ENCODE data around the gene MMRN2. TPM values are rescaled to one million over a fixed set of nuclear protein-coding genes. Genes with fewer than 3 reads are reported as not detected.
A peak's percentile ranks its signal among the peaks of the same experiment; 100 is the strongest.

MMRN2 gene
- total RNA-seq, 1 donor from 2014 or later, result 86.3 TPM

- intact Hi-C loops (cut with DNase I), result loop anchor here (10.0 kb wide), 1 partner anchor 204 kb away; no protein-coding TSS in a partner anchor
Measured at GRCh38 chr10:86898511-86898910, 58.9 kb downstream of the MMRN2 start.

GRCh38 chr10:86889997-86890396, 67.4 kb downstream of the MMRN2 start:
- DNase-seq, result no peak
- Histone ChIP-seq H3K9me3 (no peaks in the 10 kb centered on the region), H3K27ac (no peak overlapping the region), H3K4me1 (no peaks in the 10 kb centered on the region), H3K27me3 (no peaks in the 10 kb centered on the region), H3K36me3 (peaks cover 6% of the 10 kb centered on the region), H3K4me3 (no peak overlapping the region)
- no peak for ATAC-seq
- no peak for TF ChIP-seq CTCF (IDR thresholded peaks at IDR 0.05)
- intact Hi-C loops (cut with DNase I), result loop anchor here (10.0 kb wide), 1 partner anchor 195 kb away; no protein-coding TSS in a partner anchor

More at GRCh38 chr10:86898511-86898910, 58.9 kb downstream of the MMRN2 start:
- Histone ChIP-seq H3K27me3 (no peaks in the 10 kb centered on the region), H3K9me3 (no peaks in the 10 kb centered on the region), H3K36me3 (peaks cover 6% of the 10 kb centered on the region), H3K4me3 (no peak overlapping the region), H3K27ac (no peak overlapping the region), H3K4me1 (peaks cover 7% of the 10 kb centered on the region)
- no peak for DNase-seq
- TF ChIP-seq CTCF (IDR thresholded peaks at IDR 0.05), result no peak
- no peak for ATAC-seq

- H3K9me3 ChIP-seq, result no peaks in the 10 kb centered on the region
- H3K27ac ChIP-seq, result peak overlapping the region; percentile 33
- no peaks in the 10 kb centered on the region for H3K27me3 ChIP-seq
- H3K36me3 ChIP-seq, result peaks cover 6% of the 10 kb centered on the region
- intact Hi-C loops (cut with DNase I), result no loop called here
- DNase-seq (no peak), ATAC-seq (peak; percentile 50)
- H3K4me3 ChIP-seq, result no peak overlapping the region
- no peaks in the 10 kb centered on the region for H3K4me1 ChIP-seq
- no peak for TF ChIP-seq CTCF (IDR thresholded peaks at IDR 0.05)
Measured at GRCh38 chr10:86888585-86889381, 68.6 kb downstream of the MMRN2 start.

Other genes starting within 250 kb of the MMRN2 start
- 41.2 TPM for gene BMPR1A, start 201.0 kb downstream of the MMRN2 start, total RNA-seq
- 17.2 TPM for gene SNCG, start 984 bp upstream of the MMRN2 start, total RNA-seq
- 155 TPM for gene ADIRF, start 10.9 kb upstream of the MMRN2 start, total RNA-seq
- not detected for gene FAM25A, start 62.7 kb upstream of the MMRN2 start, total RNA-seq
- 120 TPM for gene GLUD1, start 137.2 kb upstream of the MMRN2 start, total RNA-seq
- gene SHLD2, start 137.6 kb upstream of the MMRN2 start, total RNA-seq, result 23.7 TPM